Hematopoietic multipotent progenitor cell (in vitro differentiated cells): ENCODE data around the gene KLHL29. TPM values are rescaled to one million over a fixed set of nuclear protein-coding genes. Genes with fewer than 3 reads are reported as not detected.

Source experiments
- DNase-seq, 3 donors: peaks; one replicate each; pipeline ENCODE4 v3.0.0-alpha.2; 2011 to 2015; ENCODE audit warnings: low read depth in 2 of 3, low spot score in 2 of 3
- total RNA-seq: library from RNA; depleted of rRNA; stranded (reverse); fragments of >200 nt; gene quantifications from one replicate; pipeline ENCODE4 v1.2.3, GENCODE V29; 2012

Gene KLHL29
- total RNA-seq, 1 donor, result under 0.01 TPM

DNA sequence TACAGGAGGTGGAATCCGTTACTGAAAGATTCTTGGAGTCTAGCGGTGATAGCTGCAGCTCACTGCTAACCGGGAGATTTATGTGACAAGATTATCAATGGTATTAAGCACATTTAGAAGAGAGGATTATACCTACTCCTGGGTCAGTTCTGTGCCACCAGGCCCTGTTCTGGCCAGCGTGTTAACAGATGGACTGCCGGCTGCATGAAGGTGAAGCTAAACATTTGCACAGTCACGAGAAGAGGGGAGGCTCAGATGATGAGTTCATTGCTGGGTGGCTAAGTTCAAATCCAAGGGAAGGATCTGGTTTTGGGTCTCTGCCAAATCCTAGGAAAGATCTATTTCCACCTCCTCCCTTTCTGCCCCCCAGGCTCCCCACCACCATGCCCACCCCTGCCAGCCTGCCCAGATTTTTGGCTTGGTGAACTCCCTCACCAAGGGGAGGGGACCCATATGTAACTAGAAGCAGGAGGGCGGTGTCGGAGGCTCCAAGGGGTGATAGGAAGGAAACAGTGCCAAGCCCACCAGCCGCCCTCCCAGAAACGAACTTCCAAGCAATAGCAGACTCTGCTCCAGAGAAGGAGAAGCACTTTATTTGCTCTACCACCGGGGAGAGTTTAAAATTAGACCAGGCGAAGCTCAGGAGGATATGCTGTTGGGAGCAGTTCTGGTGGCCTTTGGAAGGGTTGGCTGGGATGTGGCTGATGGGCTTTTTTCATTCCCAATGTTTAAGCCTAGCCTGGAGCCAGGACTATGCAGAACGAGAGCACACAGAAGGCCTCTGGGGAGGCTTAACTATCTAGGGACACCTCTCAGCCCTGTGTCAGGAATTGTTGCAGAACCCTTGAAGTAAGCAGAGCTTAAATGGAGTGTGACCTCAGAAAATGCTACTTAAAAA is 200.5 kb downstream of the KLHL29 start:
- no peak for DNase-seq

DNA sequence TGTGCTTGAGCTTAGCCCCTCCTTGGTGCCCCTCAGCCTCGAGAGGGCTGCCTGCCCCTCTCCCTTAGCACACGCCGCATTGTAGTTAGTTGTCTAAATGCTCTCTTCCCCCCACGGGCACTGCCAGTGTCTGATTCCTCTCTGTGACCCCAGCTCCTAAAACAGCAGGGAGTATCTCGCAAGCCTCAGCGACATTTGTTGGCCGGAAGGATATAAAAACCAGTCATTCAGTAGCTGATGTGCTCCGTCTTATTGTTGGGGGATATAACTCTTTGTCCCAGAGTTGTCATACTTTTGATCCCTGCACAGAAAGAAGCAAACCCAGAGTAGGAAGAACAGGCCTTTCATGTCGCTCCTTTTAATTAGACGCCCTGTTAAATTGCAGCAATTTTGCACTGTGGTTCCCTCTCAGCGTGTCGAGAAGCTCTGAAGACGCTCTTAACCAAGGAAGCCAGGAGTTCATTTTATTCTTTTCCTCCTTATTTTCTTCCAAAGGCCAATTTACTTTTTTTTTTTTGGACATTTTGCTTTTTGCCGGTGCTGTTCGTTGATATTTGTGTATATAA is 201.8 kb downstream of the KLHL29 start:
- DNase-seq, result no peak

- DNase-seq, result no peak
Observed at GRCh38 chr2:23587341-23587880, 202.4 kb downstream of the KLHL29 start.

DNA sequence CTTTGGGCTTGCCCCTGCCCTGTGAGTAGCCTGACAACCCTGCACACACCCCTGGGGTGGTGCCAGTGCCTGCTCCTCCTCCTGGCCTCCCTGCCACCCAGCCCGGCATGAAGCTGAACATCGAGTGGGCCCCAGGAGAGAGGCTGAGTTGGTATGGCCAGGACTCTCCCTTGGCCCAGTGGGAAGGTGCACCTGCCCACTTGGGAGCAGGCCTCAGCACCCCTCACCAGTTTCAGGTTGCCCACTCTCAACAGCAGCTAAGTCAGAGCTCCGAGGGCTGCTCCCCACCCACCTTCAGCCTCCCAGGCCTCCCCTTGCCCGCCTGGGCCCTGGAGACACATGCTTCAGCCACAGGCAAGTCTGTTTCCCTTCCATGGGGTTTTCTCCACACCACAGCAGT is 203.1 kb downstream of the KLHL29 start:
- DNase-seq, result no peak

DNA sequence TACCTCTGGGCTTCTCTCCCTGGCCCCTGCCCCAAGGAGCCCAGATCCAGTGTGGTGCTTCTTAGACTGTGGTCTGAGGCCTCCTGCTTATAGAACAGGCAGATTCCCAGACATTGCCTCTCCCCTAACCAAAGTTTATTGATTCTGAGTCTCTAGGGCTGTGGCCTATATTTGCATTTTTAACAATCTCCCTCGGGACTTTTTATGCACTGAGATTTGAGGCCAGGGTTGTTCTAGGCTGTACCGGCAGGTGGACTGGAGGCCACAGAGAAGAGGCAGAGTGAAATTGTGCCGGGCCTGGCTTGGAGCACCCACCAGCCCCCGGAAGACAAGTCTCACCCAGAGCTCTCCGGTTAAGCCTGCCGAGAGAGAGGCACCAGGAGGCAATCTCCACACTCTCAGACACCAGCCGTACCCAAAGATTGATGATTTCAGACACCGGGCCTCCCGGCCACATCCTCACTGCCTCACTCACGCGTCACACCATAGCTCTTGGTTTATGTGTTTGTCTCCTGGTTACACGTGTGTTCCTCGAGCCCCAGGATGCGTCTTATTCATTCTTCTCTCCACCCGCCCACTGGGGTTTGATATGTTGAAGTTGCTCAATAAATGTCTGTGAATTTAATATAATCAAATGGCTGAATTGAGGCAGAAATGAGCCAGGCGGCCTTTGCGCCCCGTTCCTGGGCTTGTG is 203.7 kb downstream of the KLHL29 start:
- no peak for DNase-seq

GRCh38 chr2:23589220-23589647 is 204.3 kb downstream of the KLHL29 start:
- no peak for DNase-seq

DNA sequence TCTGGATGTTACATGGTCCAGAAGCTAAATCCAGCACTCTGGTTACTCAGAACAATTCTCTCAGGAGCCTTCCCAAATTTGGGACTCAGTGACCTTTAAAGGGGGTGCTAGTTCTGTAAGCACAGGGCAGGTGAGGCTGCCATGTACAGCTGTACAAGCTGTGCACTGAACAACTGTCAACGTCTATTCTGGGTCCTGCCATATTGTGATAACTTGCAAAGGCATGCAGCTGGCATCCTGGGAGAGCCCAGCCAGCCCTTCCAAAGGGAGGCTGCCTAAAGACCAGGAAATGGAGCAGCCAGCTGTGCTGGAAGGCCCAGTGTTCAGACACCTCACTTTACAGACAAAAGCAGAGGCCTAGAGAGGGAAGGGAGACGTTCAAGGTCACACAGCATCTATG is 204.8 kb downstream of the KLHL29 start:
- DNase-seq, result no peak

DNA sequence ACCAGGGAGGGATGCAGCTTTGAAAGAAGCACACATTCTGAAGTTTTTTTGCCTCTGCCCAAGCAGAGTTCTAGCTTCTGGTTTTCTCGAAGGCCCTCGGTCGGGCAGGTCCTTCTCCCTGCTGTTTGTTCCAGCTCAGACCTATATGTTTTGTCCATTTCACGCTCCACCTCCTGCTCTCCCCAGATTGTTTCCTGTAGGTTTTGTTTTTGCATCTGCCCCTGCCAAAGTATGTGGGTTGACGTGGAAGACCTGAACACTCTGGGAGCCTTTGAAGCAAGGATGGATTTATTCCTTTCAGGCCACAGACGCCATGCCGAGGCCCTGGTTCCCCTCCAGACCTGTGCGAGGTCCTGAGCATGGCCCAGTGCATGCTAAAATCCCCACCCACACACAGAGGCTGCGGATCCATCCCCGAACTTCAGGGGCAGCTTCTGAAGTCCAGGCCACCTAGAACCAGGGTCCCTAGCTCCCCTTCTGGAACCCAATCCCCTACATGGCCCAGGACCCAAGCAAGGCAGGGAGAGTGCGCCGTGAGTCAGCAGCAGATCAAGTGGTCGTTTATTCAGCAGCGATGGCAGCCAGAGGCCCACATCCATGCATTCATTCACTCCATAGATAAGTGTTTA is 205.4 kb downstream of the KLHL29 start:
- no peak for DNase-seq

GRCh38 chr2:23591111-23591510 is 206.1 kb downstream of the KLHL29 start:
- DNase-seq, result no peak

DNA sequence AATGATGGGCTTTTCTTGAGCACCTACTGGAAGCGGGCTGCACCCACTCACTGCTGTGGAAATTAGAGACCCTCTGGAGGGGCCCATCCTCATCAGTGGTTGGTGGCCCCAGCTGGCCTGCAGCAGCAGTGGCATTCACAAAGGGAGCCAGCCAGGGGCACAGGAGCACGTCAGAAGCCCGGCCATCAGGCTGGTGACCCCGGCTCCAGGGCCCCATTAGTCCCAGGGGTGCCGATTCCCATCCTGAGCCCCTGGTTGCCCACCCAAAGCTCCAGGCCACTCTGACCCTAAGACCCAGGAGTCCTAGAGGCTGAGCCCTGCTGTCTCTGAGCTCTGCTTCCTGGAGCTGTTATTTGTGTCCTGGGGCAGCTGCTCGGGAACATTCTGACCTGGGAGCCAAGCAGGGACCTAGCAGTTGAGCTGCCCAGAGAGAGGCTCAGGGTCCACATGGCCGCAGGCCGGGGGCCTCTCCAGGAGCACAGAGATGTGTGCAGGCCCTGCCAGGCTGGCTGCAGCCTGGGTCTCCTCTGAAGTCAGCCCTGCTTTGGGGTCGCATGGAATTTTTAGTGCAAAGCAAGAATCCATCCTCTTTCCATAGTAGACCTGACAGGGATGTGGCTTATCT is 207.2 kb downstream of the KLHL29 start:
- DNase-seq, result no peak

- DNase-seq, result no peak
Observed at GRCh38 chr2:23592898-23593751, 208.1 kb downstream of the KLHL29 start.

DNA sequence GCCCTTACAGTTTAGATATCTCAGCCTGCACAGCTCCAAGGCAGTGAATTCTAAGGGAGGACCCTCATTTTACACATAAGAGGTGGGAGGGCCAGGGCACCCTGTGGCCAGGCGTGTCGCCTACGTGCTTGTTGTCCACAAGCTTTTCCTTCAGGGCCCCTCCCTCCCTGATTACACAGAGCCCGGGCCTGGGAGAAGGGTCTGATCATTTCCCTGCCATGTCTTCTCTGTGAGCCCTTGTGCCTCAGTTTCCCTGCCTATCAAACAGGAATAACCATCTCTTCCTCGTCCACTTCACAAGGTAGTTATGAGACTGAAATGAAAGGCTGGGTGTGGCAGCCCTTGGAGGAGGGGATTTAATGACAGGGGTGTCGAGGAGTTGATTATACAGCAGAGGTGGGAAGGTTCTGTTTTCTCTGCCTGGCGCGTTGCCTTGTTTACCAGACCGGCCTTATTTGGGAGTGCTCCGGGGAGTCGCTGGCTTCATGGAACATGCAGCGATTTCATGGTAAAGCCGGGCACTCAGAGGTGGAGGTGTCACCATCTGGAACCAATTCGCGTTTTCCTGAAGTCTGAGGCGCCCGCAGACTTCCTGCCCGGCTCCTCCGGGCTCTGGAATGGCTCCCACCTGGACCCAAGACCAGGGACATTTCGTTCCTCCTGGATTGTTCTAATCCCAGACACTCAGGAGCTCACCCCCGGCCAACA is 208.9 kb downstream of the KLHL29 start:
- no peak for DNase-seq

- DNase-seq, result no peak
Observed at GRCh38 chr2:23594460-23594825, 209.5 kb downstream of the KLHL29 start.

- no peak for DNase-seq
Observed at GRCh38 chr2:23595021-23595420, 210.0 kb downstream of the KLHL29 start.

DNA sequence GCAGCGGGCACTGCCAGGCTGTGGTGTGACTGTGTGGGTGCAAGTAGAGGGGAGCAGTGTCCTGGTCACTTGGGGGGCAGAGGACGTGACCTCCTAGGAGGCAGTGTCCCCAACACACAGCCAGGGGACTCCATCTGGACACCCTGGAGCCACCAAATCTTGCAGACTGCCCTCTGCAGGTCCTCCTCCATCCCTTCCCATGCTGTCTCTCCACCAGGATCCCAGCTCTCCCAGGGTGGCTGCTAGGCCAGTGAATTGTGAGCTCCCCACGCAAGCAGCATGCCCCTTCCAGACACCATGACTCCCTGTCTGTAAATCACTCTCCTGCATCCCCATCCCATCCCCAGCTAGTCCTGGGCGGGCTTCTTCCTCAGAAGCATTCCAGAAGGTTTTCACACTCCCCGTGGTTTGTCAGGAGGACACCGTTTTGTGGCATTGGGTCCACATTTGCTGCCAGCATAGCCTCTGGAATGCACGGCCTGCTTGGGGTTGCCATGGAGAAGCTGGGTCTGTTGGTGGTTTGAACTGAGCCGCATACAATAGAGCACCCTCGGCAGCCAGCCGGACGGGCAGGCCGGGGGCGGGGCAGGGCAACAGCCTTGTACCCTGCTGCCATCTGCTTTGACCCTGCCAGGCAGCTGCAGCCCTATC is 210.7 kb downstream of the KLHL29 start:
- no peak for DNase-seq

- no peak for DNase-seq
Observed at GRCh38 chr2:23596316-23596885, 211.4 kb downstream of the KLHL29 start.

DNA sequence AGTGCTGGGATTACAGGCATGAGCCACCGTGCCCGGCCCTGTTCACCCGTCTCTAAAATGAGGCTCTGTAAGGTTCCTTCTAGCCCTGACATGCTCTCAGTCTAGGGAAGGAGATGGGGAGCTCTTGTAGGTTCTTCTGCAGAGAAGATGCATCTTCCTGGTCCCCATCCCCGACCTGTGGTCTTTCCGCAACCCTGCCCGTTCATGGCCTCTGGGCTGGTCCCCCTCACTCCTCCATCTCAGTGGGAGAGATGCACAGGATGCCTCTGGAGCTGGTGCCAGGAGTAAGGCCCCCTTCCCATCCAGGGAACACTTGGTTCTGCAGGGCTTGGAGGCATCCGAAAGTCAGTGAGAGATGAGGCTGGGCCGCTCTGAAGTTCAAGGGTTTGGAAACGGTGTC is 212.7 kb downstream of the KLHL29 start:
- DNase-seq, result no peak

GRCh38 chr2:23599006-23599405 is 214.0 kb downstream of the KLHL29 start:
- no peak for DNase-seq
